Activated CD4-positive, CD25-positive, alpha-beta regulatory T cell treated with anti-CD3 and anti-CD28 coated beads, Interleukin-2, amount 50 U/mL, for 72 hours (primary cell): ENCODE results near the gene TNFSF8.

Source experiments
- DNase-seq: peaks from one replicate; pipeline ENCODE4 v3.0.0; 2021

The TNFSF8 gene, protein sequence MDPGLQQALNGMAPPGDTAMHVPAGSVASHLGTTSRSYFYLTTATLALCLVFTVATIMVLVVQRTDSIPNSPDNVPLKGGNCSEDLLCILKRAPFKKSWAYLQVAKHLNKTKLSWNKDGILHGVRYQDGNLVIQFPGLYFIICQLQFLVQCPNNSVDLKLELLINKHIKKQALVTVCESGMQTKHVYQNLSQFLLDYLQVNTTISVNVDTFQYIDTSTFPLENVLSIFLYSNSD

DNA sequence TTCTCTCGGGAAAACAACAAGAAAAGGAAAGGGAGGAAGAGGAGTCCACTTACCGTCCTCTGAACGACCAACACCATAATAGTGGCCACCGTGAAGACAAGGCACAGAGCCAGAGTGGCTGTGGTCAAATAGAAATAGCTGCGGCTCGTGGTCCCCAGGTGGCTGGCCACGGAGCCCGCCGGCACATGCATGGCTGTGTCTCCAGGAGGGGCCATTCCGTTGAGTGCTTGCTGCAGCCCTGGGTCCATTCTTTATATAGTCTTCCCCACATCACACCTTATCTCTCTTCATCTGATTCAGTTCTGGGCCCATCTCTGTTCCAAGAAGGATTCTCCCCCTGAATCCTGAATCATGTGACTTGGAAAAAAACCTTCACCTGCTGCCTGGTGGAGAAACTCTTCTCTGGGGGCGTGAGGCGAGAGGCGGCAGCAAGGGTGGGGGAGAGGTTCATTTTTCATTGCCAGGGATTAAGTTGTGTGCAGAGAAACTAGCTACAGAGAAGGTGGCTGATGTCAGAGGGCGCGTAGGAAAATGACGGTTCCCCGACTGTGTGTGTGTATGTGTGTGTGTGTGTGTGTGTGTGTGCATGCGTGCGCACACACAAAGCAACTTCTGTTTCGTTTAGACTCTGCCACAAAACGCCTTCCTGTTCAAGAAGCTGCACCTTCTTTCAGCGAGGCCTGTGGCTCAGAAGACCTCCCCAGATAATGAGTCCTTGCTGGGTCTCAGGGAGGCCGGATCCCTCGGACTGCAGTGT lies at the start of gene TNFSF8:
TSS of gene TNFSF8 (minus strand) at position 536 of the 757 bp plus-strand sequence. CDS start at position 248, 288 bp downstream.
- peak; percentile 53 for DNase-seq

DNA sequence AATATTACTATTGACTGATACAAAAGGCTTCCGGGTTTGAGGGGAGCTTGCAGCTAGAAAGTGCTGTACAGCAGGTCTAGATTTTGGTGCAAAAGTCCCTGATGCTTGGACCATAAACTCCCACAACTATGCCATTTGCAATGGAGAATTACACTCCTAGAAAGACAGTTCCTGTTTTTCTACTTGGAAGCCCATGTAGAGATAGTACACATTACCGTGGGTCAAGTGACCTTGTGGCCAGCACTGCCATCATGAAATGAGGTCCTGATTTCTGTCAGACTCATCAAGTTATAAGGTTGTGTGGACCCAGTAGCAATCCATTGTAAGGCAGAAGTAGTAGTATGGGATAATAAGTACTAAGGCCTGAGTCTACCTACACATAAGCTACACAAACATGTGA lies 42.8 kb upstream of the TNFSF8 start:
- no peak for DNase-seq

DNA sequence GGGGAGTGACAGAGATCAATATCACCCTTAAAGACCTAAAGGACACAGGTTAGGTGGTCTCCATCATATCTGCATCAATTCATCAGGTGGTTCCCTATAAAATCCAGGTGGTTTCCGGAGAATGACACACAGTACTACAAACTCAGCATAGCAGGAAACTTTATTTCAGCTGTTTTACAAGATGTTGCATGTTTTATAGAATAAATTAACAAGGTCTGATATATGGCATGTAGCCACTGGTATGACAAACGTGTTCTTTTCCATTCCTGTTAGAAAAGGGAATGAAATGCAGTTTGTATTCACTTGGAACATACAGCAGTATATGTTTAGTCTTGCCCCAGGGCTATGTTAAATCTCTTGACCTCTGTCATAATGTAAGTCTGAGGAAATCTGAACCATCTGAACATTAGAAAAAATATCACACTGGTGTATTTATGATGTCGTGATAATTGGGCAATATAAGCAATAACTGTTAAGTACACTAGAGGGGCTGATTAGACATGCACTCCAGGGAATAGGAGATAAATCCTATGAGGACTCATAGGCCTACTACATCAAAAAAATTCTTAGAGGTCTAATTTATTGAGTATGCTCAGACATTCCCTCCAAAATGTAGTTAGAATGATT lies 42.2 kb upstream of the TNFSF8 start:
- DNase-seq, result no peak

DNA sequence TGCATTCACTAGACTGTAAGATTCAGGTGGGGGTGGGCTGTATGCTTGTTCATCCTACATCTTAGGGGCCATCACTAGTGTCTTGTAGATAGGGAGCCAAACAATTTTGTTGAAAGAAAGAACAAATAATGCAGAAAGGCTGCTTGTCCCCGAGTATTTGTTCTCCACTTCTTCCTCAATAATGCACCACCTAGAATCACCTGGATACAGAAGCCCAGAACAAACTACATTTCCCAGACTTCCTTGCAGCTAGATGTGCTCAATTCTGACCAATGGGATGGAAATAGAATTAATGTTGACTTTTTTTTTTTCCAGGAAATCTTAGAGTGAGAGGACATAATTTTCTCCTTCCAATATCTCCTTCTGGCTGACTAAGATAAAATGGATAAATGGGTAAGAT lies 38.9 kb upstream of the TNFSF8 start:
- DNase-seq, result no peak

DNA sequence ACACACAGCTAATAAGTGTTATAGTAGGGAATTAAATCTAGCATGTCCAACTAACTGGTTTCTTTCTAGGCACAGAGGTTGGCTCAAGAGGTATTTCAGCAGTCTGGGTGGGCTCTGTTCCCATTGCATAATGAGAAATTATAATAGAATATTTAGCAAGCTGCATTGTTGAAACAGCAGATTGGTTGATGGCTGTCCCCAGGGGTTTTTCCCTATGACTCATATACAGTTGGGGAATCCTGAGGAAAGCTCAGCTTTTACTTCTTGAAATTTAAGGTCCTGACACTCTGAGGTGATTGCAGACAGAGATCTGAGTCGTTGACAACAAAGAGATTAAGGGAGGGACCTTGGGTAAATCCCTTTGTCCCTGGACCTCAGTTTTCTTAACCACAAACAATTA lies 38.3 kb upstream of the TNFSF8 start:
- DNase-seq, result no peak

DNA sequence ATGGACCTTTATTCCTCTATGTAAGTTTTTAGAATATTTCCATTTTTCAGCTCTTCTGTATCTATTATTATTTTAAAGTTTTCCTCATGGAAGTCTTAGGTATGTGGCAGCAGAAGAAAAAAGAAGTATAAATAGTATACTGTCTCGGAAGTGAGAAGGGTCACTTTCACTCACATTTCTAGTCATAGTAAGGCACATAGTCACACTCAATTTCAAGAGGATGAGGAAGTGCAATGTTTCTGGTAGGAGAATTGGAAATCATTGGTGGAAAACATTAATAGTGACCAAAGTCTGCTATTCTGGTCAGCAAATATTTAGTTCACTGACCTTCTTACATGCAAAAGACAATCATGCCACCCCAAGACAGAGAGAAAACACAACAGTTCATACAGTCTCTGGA lies 35.2 kb upstream of the TNFSF8 start:
- no peak for DNase-seq

DNA sequence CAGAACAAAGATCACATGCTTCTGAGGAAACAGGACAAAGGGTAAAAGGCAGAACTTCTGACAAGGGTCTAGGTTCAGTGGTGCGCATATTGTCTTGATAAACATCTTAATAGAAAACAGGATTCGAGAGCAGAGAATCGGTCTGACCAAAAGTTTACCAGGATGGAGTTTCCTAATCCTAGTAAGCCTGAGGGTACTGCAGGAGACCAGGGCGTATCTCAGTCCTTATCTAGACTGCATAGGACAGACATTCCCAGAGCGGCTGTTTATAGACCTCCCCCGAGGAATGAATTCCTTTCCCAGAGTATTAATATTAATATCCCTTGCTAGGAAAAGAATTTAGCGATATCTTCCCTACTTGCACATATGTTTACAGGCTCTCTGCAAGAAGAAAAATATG lies 32.4 kb upstream of the TNFSF8 start:
- DNase-seq, result no peak

DNA sequence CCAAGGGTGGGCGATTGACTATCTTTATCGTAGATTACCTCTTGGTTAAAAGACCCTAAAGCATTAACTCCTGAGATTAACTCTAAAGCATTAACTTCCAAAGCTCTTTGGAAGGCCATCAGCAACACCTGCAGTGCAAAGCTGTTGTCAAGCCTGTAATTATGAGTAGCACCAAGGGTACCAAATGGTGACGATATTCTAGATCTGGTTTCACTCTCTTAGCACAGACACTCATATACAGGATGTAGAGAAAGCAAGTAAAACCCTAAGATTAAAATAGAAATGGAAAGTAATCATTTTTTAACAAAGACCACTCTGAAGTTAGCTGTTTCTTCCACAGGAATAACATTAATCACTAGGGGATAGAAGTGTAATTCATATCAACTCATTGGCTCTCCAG lies 29.9 kb upstream of the TNFSF8 start:
- DNase-seq, result no peak

DNA sequence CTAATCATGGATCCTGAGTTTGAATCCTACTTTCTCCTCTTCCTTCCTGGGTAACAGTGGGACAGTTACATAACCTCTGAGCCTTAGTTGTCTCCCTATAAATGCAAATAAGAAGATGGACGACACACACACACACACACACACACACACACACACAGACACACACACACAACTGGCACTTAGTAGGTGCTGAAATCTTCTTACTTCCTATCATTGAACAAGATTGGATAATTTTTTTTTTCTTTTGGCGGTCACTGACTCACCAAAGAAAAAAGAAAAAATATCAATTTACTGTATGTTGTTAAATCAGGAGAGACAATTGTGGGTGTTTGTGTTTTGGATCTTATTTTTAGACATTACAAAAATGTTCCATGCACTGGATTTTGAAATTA lies 28.4 kb upstream of the TNFSF8 start:
- DNase-seq, result no peak

DNA sequence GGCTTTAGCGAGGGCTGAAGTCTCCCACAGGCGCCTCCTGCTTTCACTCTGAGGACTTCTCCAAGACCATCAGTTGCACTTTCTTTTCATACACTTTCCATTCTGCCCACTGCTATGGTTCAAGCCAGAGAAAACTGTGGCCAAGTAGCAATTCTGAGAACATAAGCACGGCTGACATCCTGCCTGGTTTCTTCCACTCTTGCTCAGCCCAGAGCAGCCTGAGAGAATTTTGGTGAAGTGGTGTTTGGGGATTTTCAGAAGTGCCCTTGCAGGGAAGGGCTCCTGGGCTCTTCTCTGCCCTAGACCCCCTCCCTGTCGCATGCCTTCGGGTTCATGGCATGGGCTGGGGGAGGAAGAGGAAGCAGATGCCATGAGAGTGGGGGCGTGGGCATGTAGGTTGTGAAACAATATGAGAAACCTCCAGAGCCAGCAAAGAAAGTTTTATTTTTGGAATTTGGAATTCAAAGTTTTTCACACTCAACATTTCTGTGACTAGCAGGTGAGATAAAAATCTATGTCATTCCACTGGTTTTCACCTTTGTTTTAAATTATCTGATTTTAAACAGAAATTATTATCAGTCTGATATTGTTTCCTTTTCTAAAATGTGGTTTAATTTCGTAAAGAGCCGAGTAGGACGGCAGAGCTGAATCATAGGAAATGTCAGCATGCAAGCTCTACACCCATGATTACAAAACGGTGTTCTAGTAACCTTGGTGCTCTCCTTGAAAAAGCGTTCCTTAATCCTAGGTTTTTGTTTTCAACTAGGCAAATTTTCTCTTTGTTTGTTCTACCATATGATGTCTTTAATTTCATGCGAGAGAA lies 27.8 kb upstream of the TNFSF8 start:
- DNase-seq, result no peak

DNA sequence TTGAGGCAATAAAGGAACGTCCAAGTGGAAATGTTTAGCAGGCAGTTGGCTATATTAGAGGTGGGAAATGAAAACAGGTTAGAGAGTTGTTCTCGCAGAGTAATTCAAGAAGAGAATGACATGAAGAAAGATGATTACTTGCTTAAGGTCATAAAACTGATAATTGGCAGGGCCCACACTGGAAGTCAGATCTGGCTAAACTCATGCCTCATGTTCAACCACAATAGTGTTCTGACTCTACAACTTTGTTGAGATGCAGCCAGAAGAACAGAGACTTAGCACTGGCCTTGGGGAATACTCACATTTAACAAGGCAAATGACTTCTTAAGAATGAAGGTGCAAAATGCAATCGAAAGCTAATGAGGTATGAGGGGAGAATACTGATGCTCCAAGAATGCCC lies 27.2 kb upstream of the TNFSF8 start:
- DNase-seq, result no peak

DNA sequence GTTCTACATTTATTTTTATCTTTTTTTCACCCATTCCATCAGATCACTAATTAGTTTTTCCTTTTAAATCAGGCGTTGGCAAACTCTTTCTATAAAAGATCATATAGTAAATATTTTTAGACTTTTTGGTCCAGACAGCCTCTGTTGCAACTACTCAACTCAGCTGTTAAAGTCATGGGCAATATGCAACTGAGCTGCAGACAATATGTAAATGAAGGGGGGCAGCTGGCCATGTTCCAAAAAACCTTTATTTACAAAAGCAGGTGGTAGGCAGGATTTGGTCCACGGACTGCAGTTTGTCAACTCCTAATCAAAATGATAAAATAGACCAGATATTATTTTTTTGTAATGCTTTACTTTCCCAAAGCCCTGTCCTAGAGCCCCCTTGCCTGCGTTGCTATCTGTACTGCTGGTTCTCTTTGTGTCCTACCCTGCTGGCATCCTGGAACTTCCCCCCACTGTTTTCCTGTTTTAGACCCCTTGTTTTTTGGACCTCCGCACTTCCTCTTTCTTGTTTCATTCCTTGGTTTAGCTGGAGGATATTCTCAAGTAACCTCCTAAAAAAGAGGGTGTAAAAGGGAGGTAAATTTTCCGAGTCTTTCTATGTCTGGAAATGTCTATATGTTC lies 24.7 kb upstream of the TNFSF8 start:
- DNase-seq, result no peak

DNA sequence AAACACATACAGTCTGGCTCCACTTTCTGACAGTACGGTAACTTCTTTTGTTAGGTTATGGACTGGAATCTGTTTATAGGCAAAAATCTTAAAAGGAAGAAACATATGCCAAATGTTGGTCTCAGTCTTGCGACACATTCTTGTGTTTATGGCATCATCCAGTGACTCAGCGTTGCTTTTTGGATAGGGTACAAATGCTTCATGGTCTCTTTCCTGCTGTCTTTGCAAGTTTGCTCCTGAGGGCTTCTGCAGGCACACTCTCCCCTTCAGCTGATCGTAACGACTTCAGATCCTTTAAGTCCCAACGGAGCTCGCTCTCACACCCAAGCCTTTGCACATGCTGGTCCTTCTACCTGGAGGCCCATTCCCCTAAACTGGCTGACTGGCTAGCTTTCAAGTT lies 23.6 kb upstream of the TNFSF8 start:
- no peak for DNase-seq

DNA sequence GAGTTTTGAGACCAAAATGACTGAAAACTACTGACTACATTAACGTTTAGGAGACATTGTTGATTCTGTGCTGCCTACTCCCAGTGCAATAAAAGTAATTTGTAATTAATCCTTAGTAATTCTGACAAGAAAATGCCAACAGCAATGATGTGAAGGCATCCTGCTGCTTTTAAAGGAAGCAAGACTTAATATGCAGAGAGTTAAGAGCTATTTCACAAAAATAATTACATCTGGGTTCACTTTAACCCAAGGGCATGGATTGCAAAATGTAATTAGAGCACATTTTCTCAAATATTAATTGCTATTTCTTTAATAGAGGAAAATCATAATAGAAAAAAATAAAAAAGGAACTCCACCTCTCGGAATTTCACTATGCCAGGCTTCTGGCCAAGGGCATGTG lies 22.7 kb upstream of the TNFSF8 start:
- DNase-seq, result no peak

DNA sequence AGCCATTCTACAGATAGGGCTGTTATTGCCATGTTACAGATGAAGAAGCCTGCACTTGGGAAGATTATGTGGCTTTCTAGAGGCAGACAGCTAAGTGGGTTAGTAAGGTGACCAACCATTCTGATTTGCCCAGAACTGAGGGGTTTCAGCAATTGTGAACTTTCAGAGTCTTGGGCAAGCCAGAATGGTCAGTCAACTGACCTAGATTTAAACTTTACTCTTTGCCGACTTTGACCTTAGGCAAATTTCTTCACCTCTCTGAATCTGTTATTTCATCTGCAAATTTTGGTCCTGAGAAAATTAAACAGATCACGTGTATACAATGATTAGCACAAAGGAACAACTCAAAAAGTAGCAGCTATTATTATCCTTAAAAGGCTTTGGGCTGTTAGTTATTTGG lies 20.4 kb upstream of the TNFSF8 start:
- no peak for DNase-seq

DNA sequence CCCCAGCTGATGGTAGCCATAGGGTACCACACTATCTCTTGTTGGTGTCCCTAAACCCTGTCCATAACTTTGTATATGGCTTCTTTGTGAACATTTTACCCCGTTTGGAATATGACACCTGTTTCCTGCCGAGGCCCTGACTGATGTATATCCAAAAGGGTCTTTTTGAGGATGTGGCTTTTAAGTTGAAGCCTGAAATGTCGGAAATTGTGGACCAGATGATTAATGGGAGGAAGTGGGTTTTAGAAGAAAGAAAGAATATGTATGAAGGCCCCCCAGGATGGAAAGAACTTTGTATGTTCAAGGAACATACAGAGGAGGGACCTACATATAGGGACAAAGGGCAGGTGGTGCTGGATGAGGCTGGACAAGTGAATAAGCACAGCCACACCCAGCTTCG lies 16.7 kb upstream of the TNFSF8 start:
- no peak for DNase-seq

DNA sequence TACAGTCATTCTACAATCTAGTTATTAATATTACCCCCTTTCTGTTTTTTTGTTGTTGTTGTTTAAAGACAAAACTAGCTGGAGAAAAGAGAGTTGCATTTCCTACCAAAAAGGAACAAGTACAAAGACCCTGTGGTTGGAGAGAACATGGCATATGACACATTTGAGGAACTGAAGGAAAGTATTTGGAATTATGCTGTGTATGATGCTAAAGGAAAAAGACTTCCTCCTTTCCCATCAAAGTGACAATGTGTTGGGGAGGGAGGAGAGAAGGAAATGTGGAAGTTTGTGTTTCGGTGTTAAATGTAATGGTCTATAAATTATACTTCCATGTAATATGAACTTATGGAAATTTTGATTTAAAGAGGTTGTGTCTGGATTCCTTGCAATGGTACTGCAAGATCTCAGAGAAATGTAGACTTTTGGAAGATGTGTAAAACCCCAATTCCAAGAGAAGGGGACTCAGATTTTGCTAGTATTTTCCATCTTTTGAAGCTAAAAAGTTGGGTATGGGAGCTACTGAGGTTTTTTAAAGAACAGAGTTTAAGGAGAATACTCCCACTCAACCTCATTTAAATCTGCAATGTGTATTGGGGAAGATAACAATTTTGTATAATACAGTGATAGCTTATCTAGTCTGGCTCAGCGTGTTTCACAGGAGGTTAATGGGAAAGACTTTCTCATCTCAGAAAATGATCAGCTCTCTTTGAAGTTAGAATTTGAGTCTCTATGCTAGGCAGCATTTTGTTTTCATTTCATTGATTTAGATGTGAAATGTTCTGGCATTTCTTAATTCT lies 15.4 kb upstream of the TNFSF8 start:
- DNase-seq, result no peak

DNA sequence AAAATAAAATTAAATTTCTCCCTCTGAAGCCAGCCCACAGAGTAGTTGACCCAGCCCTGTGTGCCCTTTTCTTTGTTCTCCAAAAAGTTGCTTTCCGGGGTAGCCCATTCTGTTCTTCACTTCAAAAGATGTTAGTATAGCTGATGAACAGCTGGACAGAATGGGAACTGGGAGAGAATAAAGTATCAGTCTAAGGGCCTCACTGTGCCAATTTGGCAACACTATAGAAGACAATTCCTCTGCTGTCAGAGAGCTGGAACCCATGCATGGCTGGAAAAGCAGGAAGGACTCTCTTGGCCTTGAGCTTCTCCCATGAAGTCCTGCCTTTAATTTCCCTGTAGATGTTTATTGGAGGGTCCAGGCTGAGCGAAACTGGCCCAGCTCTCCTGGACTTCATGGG lies 11.0 kb upstream of the TNFSF8 start:
- no peak for DNase-seq

DNA sequence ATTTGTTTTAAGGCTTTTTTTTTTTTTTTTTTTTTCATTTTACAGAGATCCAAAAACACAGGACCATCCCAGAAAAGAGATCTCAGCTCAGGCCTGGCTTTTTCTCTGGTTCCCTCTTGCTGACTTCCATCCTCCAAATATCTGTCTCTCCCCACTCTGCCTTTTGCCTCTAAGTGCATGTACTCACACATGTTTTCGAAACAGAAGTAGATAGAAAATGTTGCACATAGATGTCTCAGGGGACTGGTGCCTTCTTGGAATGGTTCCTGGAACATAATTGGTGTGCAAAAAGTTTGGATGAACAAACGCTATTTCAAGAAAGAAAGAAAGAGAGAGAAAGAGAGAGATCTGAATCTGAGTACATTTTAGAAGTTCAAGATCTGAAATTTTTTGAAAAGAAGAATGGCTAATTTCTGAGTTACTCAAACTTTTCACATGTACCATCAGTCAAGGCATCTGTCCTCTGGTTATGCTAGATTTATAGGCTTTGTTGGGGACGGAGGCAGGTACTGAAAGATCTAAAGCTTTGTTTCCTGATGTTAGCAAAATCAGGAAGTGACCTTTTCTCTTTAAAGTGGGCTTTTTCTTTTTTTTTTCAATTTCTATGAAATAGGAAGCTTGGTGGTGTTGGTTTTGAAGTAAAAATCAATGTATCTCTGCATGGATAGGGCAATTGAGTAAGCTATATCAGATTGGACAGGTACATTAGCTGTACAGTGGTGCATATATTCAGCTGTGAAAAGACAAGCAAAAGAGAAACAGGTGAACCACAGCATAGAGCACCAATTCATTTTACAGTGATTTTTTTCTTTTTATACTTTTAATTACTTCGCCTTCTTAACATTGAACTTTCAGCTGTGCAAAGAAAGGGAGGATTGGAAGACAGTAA lies 8.5 kb upstream of the TNFSF8 start:
- no peak for DNase-seq

DNA sequence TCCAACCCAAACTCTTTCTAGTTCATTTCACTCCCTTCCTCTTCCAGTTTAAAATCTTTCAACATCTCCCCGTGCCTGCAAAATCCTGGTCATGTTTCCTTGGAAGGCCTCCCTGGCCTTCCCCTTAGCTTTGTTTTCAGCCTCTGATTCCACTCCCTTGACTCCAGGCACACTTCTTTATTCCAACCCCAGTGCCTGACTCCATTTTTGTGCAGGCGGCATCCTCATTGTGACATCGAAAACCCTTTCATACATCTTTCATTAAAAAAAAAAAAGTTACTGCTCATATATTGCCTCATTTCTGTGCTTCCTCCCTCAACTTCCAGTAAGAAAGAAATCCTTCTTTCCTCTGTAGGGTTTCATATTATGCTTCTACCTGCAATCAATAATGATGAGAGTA lies 7.1 kb upstream of the TNFSF8 start:
- no peak for DNase-seq

DNA sequence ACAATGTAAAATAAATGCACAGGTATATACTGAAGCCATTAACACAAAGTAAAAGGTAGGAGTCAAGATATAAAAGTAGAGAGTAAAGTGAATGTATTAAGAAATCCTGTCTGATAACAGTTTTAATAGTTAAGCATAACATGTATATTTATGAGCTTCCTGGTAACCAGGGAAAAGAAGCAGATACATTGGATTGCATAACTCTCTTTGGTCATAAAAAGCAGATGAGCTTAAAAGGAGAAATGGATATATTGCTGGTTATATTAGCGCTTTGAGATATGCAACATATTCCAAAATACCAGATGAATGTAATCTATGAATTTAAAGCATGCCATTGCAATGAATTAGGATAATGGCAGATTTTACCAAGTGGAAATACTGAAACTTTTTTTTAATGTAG lies 6.2 kb upstream of the TNFSF8 start:
- DNase-seq, result no peak
